HG02885 (cell line): Measurements from ENCODE around the gene ZNF563.

ENCODE experiments used
- ATAC-seq: cut with Tn5 transposase; IDR thresholded peaks from one replicate; pipeline ENCODE4 v1.9.1; 2021; ENCODE audit warnings: mild to moderate bottlenecking; ENCODE audit not compliant: unreplicated experiment, poor library complexity

ZNF563 gene

DNA sequence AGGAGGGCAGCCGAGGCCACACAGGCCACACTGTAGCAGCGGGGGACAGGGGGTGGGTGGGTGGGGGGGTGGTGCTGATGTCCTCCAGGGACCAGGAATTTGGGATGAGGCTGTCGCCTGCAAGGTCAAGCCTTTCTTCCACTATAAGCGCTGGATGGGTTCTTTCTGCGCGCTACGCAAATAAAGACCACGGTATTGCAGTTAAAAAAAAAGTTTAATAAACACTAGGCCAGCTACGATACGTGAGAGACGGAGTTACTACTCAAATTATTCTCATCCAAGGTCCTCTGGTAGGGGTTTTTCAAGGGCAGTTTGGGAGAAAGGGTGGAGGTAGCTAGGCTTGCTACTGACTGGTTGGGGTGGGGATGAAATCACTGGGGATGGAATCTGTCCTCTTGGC, 38.2 kb downstream of the ZNF563 start:
- peak; percentile 12 for ATAC-seq

DNA sequence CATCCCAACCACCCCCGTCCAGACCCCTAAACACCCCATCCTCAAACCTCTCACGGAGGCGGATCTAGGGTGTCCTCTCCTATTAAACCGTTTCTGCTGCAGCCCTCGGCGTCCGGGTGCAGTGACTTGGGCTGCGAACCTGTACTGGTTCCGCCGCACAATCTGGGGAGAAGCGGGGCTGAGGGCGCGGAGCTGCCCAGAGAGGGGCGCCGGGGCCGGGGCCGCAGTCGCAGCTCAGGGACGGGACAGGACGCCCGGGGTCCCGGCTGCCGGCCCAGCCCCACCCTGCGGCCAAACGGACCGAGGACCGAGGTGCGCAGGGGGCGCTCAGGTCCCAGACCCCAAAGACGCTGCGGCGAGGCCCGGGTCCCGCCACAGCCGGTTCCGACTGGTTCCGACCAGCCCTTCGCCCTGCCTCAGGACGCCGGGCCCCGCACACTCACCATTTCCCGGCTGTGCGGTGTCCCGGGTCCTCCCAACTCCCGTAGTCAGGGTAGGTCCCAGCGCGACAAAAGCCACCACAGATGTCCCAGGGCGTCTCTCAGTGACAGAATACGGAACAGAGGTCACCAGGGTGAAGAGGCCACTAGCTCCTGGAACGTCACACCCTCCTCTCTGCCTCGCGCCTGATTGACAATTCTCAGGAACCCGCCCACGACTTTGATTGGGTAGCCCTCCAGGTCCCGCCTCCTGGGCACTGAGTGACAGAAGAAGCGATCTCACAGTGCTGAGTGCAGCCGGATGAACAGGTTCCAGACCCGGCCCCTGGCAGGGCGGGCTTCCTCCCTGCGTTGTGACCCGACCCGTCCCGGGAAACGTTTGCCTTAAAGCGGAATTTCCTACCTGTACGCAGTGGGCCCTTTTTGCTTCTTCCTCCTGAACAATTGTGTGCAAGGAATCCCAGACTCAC, 38.9 kb downstream of the ZNF563 start, which contains the start of gene ZNF44:
Gene ZNF44, minus strand, starts transcription at position 635 of the 910 bp plus-strand sequence. Its CDS starts 189 bp downstream, at position 446.
- ATAC-seq, result peak; percentile 95

DNA sequence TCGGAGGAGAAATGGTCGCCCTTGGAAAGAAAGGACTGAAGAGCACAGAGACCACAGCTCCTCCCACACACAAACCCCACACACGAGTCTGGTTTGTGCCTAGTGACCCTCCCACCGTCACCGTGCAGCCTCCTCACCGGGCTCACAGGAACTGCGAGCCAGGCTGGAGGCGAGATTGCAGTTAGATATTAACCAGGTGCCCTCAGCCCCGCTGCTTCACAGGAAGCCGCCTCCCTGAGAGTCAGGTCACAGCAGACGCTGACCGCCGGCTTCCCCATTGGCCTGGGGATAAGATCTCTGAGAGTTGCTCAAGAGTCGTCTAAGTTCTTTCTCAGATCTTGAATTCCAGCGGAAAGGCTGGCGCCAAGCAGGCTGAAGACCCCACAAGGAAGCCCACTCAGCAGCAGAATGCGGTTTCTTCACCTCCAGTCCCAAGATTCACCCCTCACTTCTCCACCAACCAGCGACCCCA, 39.6 kb downstream of the ZNF563 start:
- ATAC-seq, result peak; percentile 44

DNA sequence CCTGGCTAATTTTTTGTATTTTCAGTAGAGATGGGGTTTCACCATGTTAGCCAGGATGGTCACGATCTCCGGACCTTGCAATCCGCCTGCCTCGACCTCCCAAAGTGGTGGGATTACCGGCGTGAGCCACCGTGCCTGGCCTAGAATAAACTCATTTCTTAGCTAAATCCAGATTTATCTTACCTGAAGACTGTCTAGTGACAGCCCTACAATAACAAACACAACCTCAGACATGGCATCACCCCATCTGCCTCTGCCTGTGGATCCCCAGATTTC, 43.7 kb downstream of the ZNF563 start:
- ATAC-seq, result no peak

DNA sequence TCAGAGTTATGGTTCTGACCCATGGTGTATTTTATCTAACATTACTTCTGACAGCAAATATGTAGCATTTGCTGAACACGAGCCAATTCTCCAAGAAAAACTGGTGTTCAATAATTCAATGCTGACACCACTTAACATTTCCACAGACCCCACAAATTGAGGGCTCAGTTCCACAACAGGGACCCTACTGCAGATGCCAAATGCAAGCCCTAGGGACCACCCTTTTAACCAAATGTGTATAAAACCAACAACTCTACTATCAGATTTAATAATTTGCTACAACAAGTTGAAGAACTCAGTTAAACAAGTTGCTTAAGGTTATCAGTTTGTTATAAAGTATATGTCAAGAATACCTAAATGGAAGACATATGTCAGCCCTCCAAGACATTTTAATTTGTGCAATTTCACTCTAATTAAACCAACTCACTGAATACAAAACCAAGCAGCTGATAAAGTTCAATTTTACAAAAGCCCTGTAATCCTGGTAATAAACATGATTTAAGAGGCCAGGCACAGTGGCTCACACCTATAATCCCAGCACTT, 45.4 kb downstream of the ZNF563 start:
- ATAC-seq, result no peak

DNA sequence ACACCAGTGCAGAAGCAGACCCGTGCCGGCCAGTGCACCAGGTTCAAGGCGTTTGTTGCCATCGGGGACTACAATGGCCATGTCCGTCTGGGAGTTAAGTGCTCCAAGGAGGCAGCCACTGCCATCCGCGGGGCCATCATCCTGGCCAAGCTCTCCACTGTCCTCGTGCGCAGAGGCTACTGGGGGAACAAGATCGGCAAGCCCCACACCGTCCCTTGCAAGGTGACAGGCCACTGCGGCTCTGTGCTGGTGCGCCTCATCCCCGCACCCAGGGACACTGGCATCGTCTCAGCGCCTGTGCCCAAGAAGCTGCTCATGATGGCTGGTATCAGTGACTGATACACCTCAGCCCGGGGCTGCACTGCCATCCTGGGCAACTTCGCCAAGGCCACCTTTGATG, 48.8 kb downstream of the ZNF563 start:
- no peak for ATAC-seq

DNA sequence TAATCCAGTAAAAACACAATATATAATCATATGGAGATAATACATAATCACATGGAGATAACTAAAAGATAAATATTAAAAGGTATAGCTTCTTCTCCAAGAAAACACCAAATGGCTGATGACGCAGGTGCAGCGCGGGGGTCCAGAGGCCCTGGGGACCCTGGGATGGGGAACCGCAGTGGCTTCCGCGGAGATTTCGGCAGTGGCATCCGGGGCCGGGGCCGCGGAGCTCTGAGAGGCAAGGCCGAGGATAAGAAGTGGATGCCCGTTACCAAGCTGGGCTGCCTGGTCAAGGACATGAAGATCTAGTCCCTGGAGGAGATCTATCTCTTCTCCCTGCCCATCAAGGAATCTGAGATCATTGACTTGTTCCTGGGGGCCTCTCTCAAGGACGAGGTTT, 49.2 kb downstream of the ZNF563 start:
- no peak for ATAC-seq

DNA sequence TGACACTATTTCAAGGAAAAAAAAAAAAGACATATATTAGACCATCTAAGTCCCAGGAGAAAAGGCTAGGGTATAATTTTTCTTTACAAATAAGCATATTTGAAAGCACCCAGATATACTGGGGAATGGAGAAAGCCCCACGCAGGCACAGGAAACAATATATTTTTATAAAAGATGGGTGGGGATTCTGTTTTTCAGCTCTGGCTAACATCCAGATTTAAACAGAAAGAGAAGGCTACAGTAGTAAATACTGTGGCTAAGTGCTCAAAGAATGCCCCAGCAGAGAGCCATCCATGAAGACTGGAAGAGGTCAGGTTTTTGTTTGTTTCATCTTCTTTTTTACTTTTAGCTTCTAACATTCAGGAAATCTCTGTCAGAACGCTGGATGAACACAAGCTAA, 54.7 kb downstream of the ZNF563 start:
- ATAC-seq, result no peak

DNA sequence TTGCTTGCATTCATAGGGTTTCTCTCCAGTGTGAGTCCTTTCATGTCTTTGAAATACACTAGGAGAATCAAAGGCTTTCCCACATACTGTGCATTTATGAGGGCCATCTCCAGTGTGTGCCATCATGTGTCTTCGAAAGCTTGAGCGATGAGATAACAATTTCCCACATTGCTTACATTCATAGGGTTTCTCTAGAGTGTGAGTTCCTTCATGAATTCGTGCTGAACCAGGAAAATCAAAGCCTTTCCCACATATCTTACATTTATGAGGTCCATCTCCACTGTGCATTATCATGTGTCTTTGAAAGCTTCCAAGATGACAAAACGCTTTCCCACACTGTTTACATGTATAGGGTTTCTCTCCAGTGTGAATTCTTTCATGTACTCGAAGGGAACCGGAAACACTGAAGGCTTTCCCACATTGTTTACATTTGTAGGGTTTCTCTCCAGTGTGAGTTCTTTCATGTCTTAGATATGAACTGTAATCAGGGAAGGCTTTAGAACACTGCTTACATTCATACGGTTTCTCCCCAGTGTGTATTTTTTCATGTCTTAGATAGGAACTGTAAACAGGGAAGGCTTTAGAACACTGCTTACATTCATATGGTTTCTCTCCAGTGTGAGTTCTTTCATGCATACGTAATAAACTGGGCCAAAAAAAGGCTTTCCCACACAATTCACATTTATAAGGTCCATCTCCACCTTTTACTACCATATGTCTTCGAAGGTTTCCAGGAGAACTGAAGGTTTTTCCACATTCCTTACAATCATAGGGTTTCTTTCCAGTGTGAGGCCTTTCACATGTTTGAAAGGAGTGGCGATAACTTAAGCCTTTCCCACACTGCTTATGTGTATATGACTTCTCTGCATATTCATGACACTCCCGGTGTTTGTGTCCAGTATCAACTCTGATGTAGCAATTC, 60.2 kb downstream of the ZNF563 start:
- no peak for ATAC-seq

DNA sequence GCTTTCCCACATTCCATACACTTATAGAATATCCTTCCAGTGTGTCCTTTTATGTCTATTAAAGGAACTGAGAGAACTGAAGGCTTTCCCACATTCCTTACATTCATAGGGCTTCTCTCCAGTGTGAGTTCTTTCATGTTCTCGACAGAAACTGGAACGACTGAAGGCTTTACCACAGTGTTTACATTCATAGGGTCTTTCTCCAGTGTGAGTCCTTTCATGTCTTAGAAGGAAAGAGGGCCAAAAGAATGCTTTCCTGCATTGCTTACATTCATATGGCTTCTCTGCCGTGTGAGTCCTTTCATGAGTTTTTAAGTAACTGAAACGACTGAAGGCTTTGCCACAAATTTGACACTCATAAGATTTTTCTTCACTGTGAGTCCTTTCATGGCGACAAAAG, 61.0 kb downstream of the ZNF563 start:
- no peak for ATAC-seq

DNA sequence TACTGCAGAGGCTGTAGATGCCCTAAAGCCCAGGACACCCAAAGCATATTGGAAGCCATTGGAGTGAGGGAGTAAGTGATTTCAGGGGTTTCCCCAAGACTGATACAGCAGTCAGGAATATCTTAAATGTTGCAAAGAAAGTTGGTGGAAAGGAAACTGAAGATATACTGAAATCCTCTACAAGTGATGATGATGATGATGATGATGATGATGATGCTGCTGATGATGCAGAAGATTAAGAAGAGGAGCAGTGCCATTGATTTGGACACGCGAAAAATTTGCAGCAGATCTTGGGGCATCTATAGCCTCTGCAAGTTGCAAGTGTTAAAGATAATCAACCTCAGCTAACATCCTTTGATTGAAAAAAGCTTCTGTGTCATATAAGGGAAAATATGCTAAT, 62.6 kb downstream of the ZNF563 start:
- ATAC-seq, result no peak
